H9 (cell line): Measurements from ENCODE around the gene ARHGAP15. TPM values are rescaled to one million over a fixed set of nuclear protein-coding genes. Genes with fewer than 3 reads are reported as not detected.

Experiments
- DNase-seq: peaks from one replicate; pipeline ENCODE4 v3.0.0-alpha.2; 2017
- H2AFZ ChIP-seq: one replicate; pipeline ENCODE4 v1.6.1; 2013; ENCODE audit warnings: mild to moderate bottlenecking, low read length, control low read depth, moderate library complexity
- H2AK5ac ChIP-seq: 2 replicates; pipeline ENCODE4 v1.6.1; 2013; ENCODE audit warnings: low read length, control low read depth, mixed read lengths; ENCODE audit not compliant: insufficient read length
- H2BK120ac ChIP-seq: one replicate; pipeline ENCODE4 v1.6.1; 2013; ENCODE audit warnings: low read depth, mild to moderate bottlenecking, low read length, control low read depth, inconsistent platforms; ENCODE audit not compliant: poor library complexity, severe bottlenecking
- H2BK12ac ChIP-seq: 2 replicates; pipeline ENCODE4 v1.6.1; 2013; ENCODE audit warnings: low read length, control low read depth, mixed read lengths, low read depth; ENCODE audit not compliant: insufficient read length
- H2BK15ac ChIP-seq: 2 replicates; pipeline ENCODE4 v1.6.1; 2013; ENCODE audit warnings: low read depth, low read length, control low read depth
- H2BK20ac ChIP-seq: one replicate; pipeline ENCODE4 v1.6.1; 2013; ENCODE audit warnings: low read depth, mild to moderate bottlenecking, low read length, control low read depth, inconsistent platforms; ENCODE audit not compliant: poor library complexity, severe bottlenecking
- H2BK5ac ChIP-seq: 2 replicates; pipeline ENCODE4 v1.6.1; 2013; ENCODE audit warnings: low read length, control low read depth, mixed read lengths; ENCODE audit not compliant: insufficient read length
- H3K14ac ChIP-seq: 2 replicates; pipeline ENCODE4 v1.6.1; 2013; ENCODE audit warnings: low read length, control low read depth; ENCODE audit not compliant: insufficient read depth
- H3K18ac ChIP-seq: 2 replicates; pipeline ENCODE4 v1.6.1; 2013; ENCODE audit warnings: low read depth, mild to moderate bottlenecking, mixed read lengths, low read length, control low read depth; ENCODE audit not compliant: insufficient read length
- H3K23ac ChIP-seq: 2 replicates; pipeline ENCODE4 v1.6.1; 2013; ENCODE audit warnings: low read length, control low read depth, mixed read lengths, low read depth; ENCODE audit not compliant: insufficient read length
- H3K23me2 ChIP-seq: 2 replicates; pipeline ENCODE4 v1.6.1; 2013; ENCODE audit warnings: low read depth, mild to moderate bottlenecking, mixed read lengths, low read length, control low read depth; ENCODE audit not compliant: insufficient read length, poor library complexity, severe bottlenecking
- H3K27ac ChIP-seq: 2 replicates; pipeline ENCODE4 v1.5.1; 2013; ENCODE audit warnings: low read length, control low read depth, mixed read lengths, low read depth; ENCODE audit not compliant: insufficient read length
- H3K27me3 ChIP-seq: 2 replicates; pipeline ENCODE4 v1.6.1; 2013; ENCODE audit warnings: low read length, control low read depth, inconsistent platforms; ENCODE audit not compliant: insufficient read depth
- H3K4ac ChIP-seq: 2 replicates; pipeline ENCODE4 v1.6.1; 2013; ENCODE audit warnings: low read depth, mild to moderate bottlenecking, control low read depth, inconsistent platforms, low read length, moderate library complexity
- H3K4me1 ChIP-seq: 2 replicates; pipeline ENCODE4 v1.6.1; 2013; ENCODE audit warnings: low read length, control low read depth, inconsistent platforms; ENCODE audit not compliant: insufficient read depth
- H3K4me2 ChIP-seq: 2 replicates; pipeline ENCODE4 v1.6.1; 2013; ENCODE audit warnings: low read length, control low read depth, mixed read lengths; ENCODE audit not compliant: insufficient read length, insufficient read depth
- H3K56ac ChIP-seq: 2 replicates; pipeline ENCODE4 v1.6.1; 2013; ENCODE audit warnings: low read depth, mild to moderate bottlenecking, mixed read lengths, low read length, control low read depth; ENCODE audit not compliant: insufficient read length
- H3K79me1 ChIP-seq: 2 replicates; pipeline ENCODE4 v1.6.1; 2013; ENCODE audit warnings: low read depth, mild to moderate bottlenecking, moderate library complexity, low read length, control low read depth, inconsistent platforms; ENCODE audit not compliant: insufficient read depth, poor library complexity, severe bottlenecking
- H3K79me2 ChIP-seq: 2 replicates; pipeline ENCODE4 v1.6.1; 2013; ENCODE audit warnings: low read length, control low read depth, inconsistent platforms; ENCODE audit not compliant: insufficient read depth
- H3K9ac ChIP-seq: 2 replicates; pipeline ENCODE4 v1.6.1; 2013; ENCODE audit warnings: low read length, control low read depth, mixed read lengths; ENCODE audit not compliant: insufficient read length; ENCODE audit errors: extremely low read depth
- H3K9me3 ChIP-seq: one replicate; pipeline ENCODE4 v1.6.1; 2013; ENCODE audit warnings: low read depth, low read length, inconsistent platforms; ENCODE audit not compliant: control insufficient read depth
- H3T11ph ChIP-seq: one replicate; pipeline ENCODE4 v1.6.1; 2013; ENCODE audit warnings: mild to moderate bottlenecking, low read length, control low read depth, inconsistent platforms
- H4K20me1 ChIP-seq: one replicate; pipeline ENCODE4 v1.6.1; 2013; ENCODE audit not compliant: control insufficient read depth, insufficient read length, insufficient read depth
- H4K5ac ChIP-seq: 2 replicates; pipeline ENCODE4 v1.6.1; 2013; ENCODE audit warnings: low read depth, mild to moderate bottlenecking, mixed read lengths, low read length, control low read depth; ENCODE audit not compliant: insufficient read length
- H4K8ac ChIP-seq: replicated peaks from 2 replicates; pipeline ENCODE4 v1.6.1; 2013; ENCODE audit warnings: low read length, control low read depth, mixed read lengths, low read depth; ENCODE audit not compliant: insufficient read length
- H4K91ac ChIP-seq: 2 replicates; pipeline ENCODE4 v1.6.1; 2013; ENCODE audit warnings: low read depth, mild to moderate bottlenecking, moderate library complexity, mixed read lengths, low read length, control low read depth; ENCODE audit not compliant: insufficient read length
- H3K27ac Mint-ChIP-seq, 3 experiments: 2 replicates in 2 of 3; 3 replicates in 1 of 3; pipeline ENCODE4 v1.8.0; 2020 to 2021; ENCODE audit warnings: mixed read lengths in 3 of 3, mild to moderate bottlenecking in 1 of 3, moderate library complexity in 1 of 3
- H3K27me3 Mint-ChIP-seq: 2 replicates; pipeline ENCODE4 v1.8.0; 2021; ENCODE audit warnings: low read depth, mild to moderate bottlenecking, moderate library complexity, mixed read lengths
- H3K36me3 Mint-ChIP-seq, 3 experiments: 2 replicates in 2 of 3; 3 replicates in 1 of 3; pipeline ENCODE4 v1.8.0; 2020 to 2021; ENCODE audit warnings: low read depth in 3 of 3, mixed read lengths in 3 of 3; ENCODE audit not compliant: insufficient read depth in 1 of 3
- H3K4me1 Mint-ChIP-seq, 2 experiments: 2 replicates each; pipeline ENCODE4 v1.8.0; 2020; ENCODE audit warnings: mixed read lengths in 2 of 2
- H3K4me3 Mint-ChIP-seq, 2 experiments: 2 replicates in 1 of 2; 3 replicates in 1 of 2; pipeline ENCODE4 v1.8.0; 2020 to 2021; ENCODE audit warnings: mild to moderate bottlenecking in 2 of 2, mixed read lengths in 2 of 2, moderate library complexity in 1 of 2
- H3K9me3 Mint-ChIP-seq, 2 experiments: 2 replicates in 1 of 2; 3 replicates in 1 of 2; pipeline ENCODE4 v1.8.0; 2020; ENCODE audit warnings: mild to moderate bottlenecking in 2 of 2, mixed read lengths in 2 of 2, moderate library complexity in 1 of 2
- WGBS: extraction: QIAGEN DNeasy Blood & Tissue Kit; methylation state at CpG from one replicate; pipeline ENCODE4 v1.1.7; 2013; ENCODE audit warnings: missing lambda C conversion rate, low lambda C conversion rate, mixed read lengths; ENCODE audit not compliant: insufficient read length; ENCODE audit errors: extremely low coverage; 5-methylcytosine and 5-hydroxymethylcytosine counted together
- total RNA-seq: library from RNA; stranded (reverse); gene quantifications from 2 replicates; pipeline ENCODE4 v1.2.1, GENCODE V29; 2021
- TF ChIP-seq, protein P1 (sequence below): fragments of 200-600 bp; sonication (generic); conservative IDR thresholded peaks from 3 replicates; pipeline ENCODE4 v1.8.0; 2021; ENCODE audit warnings: antibody characterized with exemption, mild to moderate bottlenecking

ARHGAP15 gene
- total RNA-seq, 1 experiment from 2014 or later, result not detected

DNA sequence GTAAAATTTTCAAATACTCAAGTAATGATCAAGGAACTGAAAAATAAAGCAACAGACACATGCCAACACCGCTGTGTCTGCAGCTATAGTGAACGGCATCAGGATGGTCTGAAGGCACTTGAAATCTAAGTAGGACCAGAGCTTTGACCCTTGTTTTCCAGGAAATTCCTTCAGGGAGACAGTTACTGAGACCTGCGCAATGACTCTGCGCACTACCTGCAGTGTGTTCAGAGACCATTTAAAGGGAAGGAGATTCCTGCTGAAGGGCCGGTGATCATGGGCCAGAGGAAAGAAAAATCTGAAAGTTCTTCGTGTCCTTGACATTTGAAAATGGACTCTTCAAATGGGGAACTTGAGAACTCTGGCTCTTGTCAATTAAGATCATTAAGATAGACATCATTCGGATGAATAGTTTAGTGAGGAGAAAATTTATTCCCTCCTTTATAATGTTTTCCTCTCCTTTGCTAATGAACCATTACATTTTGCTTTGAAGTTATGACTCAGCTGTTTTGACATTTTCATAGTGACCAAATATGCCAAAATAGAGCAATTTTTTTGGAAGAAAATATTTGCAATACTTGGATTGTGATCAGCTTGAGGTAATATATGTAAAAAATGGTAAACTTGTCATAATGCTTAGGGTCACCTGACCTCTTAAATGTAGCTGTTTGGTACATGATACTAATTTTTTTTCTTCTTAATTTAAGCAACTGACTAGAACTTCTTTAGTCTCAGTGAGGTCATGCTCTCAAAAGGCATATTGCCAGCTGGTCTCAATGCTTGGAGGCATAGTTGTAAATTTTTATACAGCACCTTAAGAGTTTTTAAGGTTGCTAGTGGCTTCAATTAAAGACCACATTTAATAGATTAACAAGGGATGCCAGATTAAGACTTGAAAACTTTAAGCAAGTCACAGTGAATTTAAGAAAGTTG, 329.3 kb downstream of the ARHGAP15 start:
- Mint-ChIP-seq H3K4me1 (peaks cover 0 to 2% of the 10 kb centered on the region in 2 experiments; a peak in 2 of 4 replicates), H3K27me3 (no peaks in the 10 kb centered on the region), H3K27ac (no peak overlapping the region), H3K36me3 (no peaks in the 10 kb centered on the region; a peak in 1 of 7 replicates), H3K4me3 (no peak overlapping the region), H3K9me3 (no peaks in the 10 kb centered on the region; a peak in 1 of 5 replicates)
- H3K4me2 ChIP-seq, result no peak overlapping the region
- no peak overlapping the region for H4K5ac ChIP-seq
- TF ChIP-seq, protein P1, sequence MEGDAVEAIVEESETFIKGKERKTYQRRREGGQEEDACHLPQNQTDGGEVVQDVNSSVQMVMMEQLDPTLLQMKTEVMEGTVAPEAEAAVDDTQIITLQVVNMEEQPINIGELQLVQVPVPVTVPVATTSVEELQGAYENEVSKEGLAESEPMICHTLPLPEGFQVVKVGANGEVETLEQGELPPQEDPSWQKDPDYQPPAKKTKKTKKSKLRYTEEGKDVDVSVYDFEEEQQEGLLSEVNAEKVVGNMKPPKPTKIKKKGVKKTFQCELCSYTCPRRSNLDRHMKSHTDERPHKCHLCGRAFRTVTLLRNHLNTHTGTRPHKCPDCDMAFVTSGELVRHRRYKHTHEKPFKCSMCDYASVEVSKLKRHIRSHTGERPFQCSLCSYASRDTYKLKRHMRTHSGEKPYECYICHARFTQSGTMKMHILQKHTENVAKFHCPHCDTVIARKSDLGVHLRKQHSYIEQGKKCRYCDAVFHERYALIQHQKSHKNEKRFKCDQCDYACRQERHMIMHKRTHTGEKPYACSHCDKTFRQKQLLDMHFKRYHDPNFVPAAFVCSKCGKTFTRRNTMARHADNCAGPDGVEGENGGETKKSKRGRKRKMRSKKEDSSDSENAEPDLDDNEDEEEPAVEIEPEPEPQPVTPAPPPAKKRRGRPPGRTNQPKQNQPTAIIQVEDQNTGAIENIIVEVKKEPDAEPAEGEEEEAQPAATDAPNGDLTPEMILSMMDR, result no peak
- no peak overlapping the region for H2BK12ac ChIP-seq
- no peaks in the 10 kb centered on the region for H3K9me3 ChIP-seq
- H3K23me2 ChIP-seq, result no peaks in the 10 kb centered on the region
- no peak overlapping the region for H2BK5ac ChIP-seq
- H4K91ac ChIP-seq, result no peak overlapping the region
- H3K79me2 ChIP-seq, result no peaks in the 10 kb centered on the region
- H3K56ac ChIP-seq, result no peak overlapping the region
- no peaks in the 10 kb centered on the region for H3K4me1 ChIP-seq
- H3K23ac ChIP-seq, result no peak overlapping the region
- H3T11ph ChIP-seq, result no peak overlapping the region
- H3K27ac ChIP-seq, result no peak overlapping the region
- no peak overlapping the region for H2AFZ ChIP-seq
- no peak overlapping the region for H3K18ac ChIP-seq
- DNase-seq, result no peak
- no peak overlapping the region for H3K14ac ChIP-seq
- H3K9ac ChIP-seq, result no peak overlapping the region
- H2BK20ac ChIP-seq, result no peak overlapping the region
- H2BK15ac ChIP-seq, result no peak overlapping the region
- WGBS, result no CpG with 5 or more reads among the region's 7 CpGs
- no peak overlapping the region for H3K4ac ChIP-seq
- H3K79me1 ChIP-seq, result no peaks in the 10 kb centered on the region
- H4K20me1 ChIP-seq, result no peaks in the 10 kb centered on the region
- no peak overlapping the region for H2BK120ac ChIP-seq
- H3K27me3 ChIP-seq, result no peaks in the 10 kb centered on the region
- no peak overlapping the region for H4K8ac ChIP-seq
- no peak overlapping the region for H2AK5ac ChIP-seq
